IPS-18a (cell line): ENCODE data around the gene ZNF609.
"Not testable (repeated sequence)": the region's sequence is repeated elsewhere in the genome, so short reads cannot be mapped to it uniquely, and the experiment has no call there.

Source experiments
- H3K27ac ChIP-seq: one replicate; pipeline ENCODE4 v1.5.1; 2013; ENCODE audit warnings: low read length
- H3K27me3 ChIP-seq: one replicate; pipeline ENCODE4 v1.6.1; 2013; ENCODE audit warnings: mild to moderate bottlenecking, low read length; ENCODE audit not compliant: control insufficient read depth, insufficient read depth
- H3K36me3 ChIP-seq: one replicate; pipeline ENCODE4 v1.6.1; 2013; ENCODE audit warnings: low read depth, low read length; ENCODE audit not compliant: control insufficient read depth
- H3K4me1 ChIP-seq: one replicate; pipeline ENCODE4 v1.6.1; 2013; ENCODE audit warnings: low read depth, low read length; ENCODE audit not compliant: control insufficient read depth
- H3K4me3 ChIP-seq: one replicate; pipeline ENCODE4 v1.5.1; 2013; ENCODE audit warnings: low read length
- H3K9ac ChIP-seq: one replicate; pipeline ENCODE4 v1.6.1; 2013; ENCODE audit warnings: mild to moderate bottlenecking, low read length, moderate library complexity
- H3K9me3 ChIP-seq: one replicate; pipeline ENCODE4 v1.6.1; 2013; ENCODE audit warnings: low read depth, low read length; ENCODE audit not compliant: control insufficient read depth

Gene ZNF609

GRCh38 chr15:64485796-64486195 is 25.4 kb downstream of the ZNF609 start:
- no peaks in the 10 kb centered on the region for H3K27me3 ChIP-seq
- H3K4me3 ChIP-seq: no peak overlapping the region
- no peak overlapping the region for H3K9ac ChIP-seq
- no peaks in the 10 kb centered on the region for H3K9me3 ChIP-seq
- no peaks in the 10 kb centered on the region for H3K36me3 ChIP-seq
- no peak overlapping the region for H3K27ac ChIP-seq
- no peaks in the 10 kb centered on the region for H3K4me1 ChIP-seq

DNA sequence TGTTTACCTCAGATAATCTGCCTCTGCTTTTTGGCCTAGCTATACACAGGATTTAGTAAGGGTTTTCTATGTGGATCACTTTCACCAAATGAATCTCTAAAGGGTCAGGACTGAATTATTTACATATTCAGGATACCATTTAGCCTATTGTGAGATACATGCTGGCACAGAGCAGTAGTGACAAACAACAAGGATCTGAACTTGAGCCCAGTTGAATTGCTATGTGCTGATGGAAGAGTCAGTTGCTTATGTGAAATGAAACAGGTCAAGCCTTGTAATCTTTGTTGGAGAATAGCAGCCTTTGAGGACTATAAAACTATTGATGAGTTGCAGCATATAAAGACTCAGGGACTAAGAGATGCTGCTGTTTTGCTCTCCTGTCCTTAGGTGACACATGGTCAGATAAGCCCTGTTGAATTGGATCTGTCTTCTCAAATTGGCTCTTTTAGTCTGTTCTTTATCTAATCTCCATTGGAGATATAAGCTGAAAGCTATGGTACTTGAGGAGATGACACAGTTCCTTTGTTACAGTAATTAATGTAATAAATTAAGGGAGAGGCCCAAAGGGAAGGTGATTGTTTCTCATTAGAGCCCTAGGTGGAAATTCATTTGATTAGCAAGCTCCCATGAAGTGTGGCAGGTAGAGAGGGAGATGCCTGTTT is 30.4 kb downstream of the ZNF609 start:
- H3K36me3 ChIP-seq: no peaks in the 10 kb centered on the region
- no peaks in the 10 kb centered on the region for H3K4me1 ChIP-seq
- no peak overlapping the region for H3K27ac ChIP-seq
- H3K27me3 ChIP-seq: no peaks in the 10 kb centered on the region
- H3K9ac ChIP-seq: no peak overlapping the region
- H3K9me3 ChIP-seq: no peaks in the 10 kb centered on the region
- no peak overlapping the region for H3K4me3 ChIP-seq

DNA sequence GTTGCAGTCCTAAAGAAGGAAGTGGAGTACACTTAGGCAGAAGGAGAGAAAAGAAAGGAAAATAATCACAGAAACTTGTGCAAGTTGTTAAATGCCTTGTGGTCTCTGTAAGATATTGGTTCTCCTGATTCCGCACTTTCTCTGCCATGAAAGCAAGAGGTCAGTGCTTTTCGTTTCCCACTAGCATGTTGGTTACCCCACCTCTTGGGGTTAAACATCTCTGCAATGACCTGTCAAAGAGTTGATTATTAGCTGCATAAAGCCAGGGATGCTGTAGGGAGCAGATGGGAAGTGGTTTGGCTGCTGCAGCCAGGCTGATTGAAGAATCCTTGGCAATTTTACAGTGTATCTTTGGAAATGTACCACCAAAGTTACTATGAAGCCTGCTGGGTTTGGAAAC is 33.3 kb downstream of the ZNF609 start:
- Histone ChIP-seq H3K27ac (no peak overlapping the region), H3K27me3 (no peaks in the 10 kb centered on the region), H3K9ac (no peak overlapping the region), H3K4me1 (no peaks in the 10 kb centered on the region), H3K9me3 (no peaks in the 10 kb centered on the region), H3K4me3 (no peak overlapping the region), H3K36me3 (no peaks in the 10 kb centered on the region)

DNA sequence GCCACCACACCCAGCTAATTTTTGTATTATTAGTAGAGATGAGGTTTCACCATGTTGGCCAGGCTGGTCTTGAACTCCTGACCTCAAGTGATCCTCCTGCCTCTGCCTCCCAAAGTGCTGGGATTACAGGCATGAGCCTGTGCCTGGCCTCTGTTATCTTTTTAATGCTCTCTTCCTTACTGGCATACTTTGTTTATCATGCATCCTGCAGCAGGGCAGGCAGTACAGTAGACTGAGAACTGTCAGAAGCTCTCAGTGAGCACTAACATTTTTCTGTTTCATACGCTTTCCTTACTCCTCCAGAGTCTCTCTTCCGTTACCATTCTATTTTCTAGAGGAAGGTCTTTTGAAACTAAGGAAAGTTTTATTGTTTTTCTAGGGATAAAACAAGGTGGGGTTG is 35.6 kb downstream of the ZNF609 start:
- H3K9me3 ChIP-seq, H3K4me3 ChIP-seq, H3K4me1 ChIP-seq, H3K27ac ChIP-seq, H3K27me3 ChIP-seq, H3K9ac ChIP-seq: not testable (repeated sequence)
- peaks cover 21% of the 10 kb centered on the region for H3K36me3 ChIP-seq

DNA sequence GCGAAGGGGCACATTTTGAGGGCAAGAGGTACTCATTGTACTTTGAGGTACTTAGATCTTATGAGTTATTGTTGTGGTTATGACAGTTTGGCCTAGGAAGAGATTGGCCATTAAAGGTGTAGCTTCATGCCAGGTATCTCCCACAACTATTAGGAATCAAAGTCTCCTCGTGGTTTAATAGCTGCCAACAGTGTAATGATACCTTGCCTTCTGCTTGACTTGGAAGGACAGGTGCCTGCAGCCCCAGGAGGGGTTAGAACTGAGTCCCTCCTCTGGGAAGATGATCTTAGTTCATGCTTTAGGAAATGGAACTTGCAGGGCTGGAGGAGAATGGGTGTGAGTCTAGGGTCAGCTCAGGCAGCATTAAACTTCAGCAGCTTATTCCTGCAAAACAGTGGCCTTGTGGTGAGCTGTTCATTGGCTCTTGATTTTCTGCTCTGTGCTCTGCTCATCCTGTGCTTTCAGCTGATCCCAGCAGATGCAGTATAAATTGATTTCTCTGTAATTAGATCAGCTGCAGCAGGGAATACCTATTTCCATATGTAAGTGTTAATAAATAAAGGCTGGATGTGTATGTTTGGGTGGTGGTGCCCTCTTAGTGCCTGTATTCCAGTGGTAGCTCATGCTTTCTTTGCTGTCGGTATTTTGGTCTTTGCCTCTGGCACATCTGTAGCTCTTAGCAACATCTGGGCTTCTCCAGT is 40.5 kb downstream of the ZNF609 start:
- no peak overlapping the region for H3K9ac ChIP-seq
- no peak overlapping the region for H3K27ac ChIP-seq
- H3K27me3 ChIP-seq: no peaks in the 10 kb centered on the region
- peaks cover 4% of the 10 kb centered on the region for H3K4me1 ChIP-seq
- peaks cover 31% of the 10 kb centered on the region for H3K36me3 ChIP-seq
- H3K4me3 ChIP-seq: no peak overlapping the region
- H3K9me3 ChIP-seq: no peaks in the 10 kb centered on the region

- no peak overlapping the region for H3K4me3 ChIP-seq
- peaks cover 4% of the 10 kb centered on the region for H3K4me1 ChIP-seq
- H3K27ac ChIP-seq: no peak overlapping the region
- no peaks in the 10 kb centered on the region for H3K9me3 ChIP-seq
- H3K9ac ChIP-seq: no peak overlapping the region
- no peaks in the 10 kb centered on the region for H3K27me3 ChIP-seq
- H3K36me3 ChIP-seq: peaks cover 31% of the 10 kb centered on the region
Measured at GRCh38 chr15:64501396-64501715, 41.0 kb downstream of the ZNF609 start.

DNA sequence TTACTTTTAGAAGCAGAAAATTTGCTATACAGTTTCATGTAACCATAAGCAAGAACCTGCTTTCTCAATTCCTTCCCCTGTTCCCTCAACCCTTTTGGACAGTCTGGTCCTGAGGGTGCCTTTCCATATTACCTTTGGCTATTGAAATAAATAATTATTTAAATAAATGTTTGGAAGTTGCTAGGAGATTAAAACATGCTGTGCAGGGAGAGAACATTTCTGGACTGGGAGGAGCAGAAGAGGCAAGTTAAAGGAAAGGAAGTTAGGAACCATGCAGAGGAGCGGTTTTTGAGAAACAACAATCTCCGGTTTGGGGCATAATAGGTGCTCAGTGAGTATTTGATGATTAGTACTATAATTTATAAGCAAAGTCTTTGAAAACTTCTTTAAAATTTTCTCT is 41.8 kb downstream of the ZNF609 start:
- Histone ChIP-seq H3K4me3 (no peak overlapping the region), H3K9me3 (no peaks in the 10 kb centered on the region), H3K4me1 (peaks cover 4% of the 10 kb centered on the region), H3K9ac (no peak overlapping the region), H3K27me3 (no peaks in the 10 kb centered on the region), H3K27ac (no peak overlapping the region), H3K36me3 (peaks cover 34% of the 10 kb centered on the region)

DNA sequence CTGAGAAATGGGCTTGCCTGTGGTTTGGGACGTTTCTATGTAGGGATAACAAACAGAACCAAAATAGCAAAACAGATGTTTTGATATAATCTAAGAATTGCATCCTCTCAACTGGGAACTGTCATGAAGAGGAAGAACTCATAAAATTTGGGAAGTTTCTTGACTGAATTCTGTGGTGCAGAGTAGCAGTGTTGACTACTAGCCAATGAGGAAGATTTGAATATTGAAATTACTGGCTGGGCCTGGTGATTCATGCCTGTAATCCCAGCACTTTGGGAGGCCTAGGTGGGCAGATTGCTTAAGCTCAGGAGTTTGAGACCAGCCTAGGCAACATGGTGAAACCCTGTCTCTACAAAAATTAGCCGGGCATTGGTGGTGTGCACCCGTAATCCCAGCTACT is 42.2 kb downstream of the ZNF609 start:
- H3K4me3 ChIP-seq: no peak overlapping the region
- no peaks in the 10 kb centered on the region for H3K9me3 ChIP-seq
- peaks cover 35% of the 10 kb centered on the region for H3K36me3 ChIP-seq
- H3K9ac ChIP-seq: no peak overlapping the region
- no peaks in the 10 kb centered on the region for H3K27me3 ChIP-seq
- H3K4me1 ChIP-seq: peaks cover 4% of the 10 kb centered on the region
- no peak overlapping the region for H3K27ac ChIP-seq

DNA sequence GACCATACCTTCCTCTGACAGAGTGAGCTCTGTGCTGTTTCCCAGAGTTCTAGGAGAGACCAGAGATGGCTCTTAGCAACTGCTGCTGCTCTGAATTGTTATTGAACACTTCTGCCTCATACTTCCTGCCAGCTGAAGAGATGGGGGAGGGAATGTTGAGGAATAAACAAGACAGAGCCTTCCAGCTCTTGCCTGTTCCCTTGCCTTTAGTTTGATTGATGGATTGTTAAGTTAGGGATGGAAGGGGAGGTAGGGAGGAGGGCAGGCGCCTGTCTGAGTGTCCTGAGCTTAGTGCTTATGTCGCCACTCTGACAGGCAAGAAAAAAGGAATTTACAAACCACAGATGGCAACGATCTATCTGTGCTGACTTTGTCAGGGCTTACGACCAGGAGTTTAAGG is 42.8 kb downstream of the ZNF609 start:
- no peak overlapping the region for H3K27ac ChIP-seq
- H3K4me3 ChIP-seq: no peak overlapping the region
- H3K36me3 ChIP-seq: peaks cover 35% of the 10 kb centered on the region
- peaks cover 4% of the 10 kb centered on the region for H3K4me1 ChIP-seq
- no peaks in the 10 kb centered on the region for H3K27me3 ChIP-seq
- no peaks in the 10 kb centered on the region for H3K9me3 ChIP-seq
- H3K9ac ChIP-seq: no peak overlapping the region

DNA sequence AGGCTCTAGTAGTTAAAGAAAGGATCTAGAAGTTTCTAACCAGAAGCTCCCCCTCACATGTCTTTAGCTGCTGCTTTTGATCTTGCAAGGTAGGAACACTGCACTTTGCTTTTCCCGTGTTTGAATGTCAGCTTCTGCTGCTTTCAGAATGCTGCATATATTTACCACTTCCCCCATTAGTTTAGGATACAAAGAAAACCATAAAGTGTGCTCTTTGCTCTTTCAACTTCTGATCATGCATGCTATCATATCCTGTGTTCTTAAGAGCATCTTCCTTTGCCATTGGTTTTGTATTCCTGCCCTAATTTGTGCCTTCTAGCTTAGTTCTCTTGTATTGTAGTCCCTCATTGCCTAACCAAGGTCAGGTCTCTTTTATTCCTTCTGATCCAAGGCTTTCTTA is 43.3 kb downstream of the ZNF609 start:
- peaks cover 35% of the 10 kb centered on the region for H3K36me3 ChIP-seq
- H3K27me3 ChIP-seq: no peaks in the 10 kb centered on the region
- no peak overlapping the region for H3K9ac ChIP-seq
- H3K4me3 ChIP-seq: no peak overlapping the region
- H3K9me3 ChIP-seq: no peaks in the 10 kb centered on the region
- H3K4me1 ChIP-seq: peaks cover 4% of the 10 kb centered on the region
- H3K27ac ChIP-seq: no peak overlapping the region

DNA sequence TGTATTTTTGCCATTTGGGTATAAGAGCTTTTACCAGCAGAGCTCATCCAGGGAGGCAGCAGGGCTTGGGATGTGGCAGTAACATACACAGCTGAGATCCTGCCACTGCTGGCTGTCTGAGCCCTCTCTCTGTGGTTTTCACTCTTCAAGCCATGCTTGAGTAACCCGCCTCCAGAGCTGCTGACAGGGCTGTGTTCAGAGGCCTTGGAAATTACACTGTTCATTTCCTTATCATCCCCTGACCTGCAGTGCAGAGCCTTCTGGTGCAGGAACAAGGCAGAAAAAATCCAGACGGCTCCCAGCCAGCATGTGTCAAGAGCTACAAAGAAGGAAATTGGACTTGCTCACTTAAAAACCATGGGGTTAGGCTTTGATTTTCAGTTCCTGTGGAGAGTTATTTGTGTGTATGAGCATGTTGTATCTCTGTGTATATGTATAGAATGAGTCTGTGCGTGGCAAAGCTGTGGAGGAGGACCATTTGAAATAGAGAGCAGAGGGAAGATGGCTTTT is 47.0 kb downstream of the ZNF609 start:
- Histone ChIP-seq H3K27ac (no peak overlapping the region), H3K27me3 (no peaks in the 10 kb centered on the region), H3K9ac (no peak overlapping the region), H3K36me3 (peaks cover 14% of the 10 kb centered on the region), H3K9me3 (no peaks in the 10 kb centered on the region), H3K4me3 (no peak overlapping the region), H3K4me1 (peaks cover 4% of the 10 kb centered on the region)

DNA sequence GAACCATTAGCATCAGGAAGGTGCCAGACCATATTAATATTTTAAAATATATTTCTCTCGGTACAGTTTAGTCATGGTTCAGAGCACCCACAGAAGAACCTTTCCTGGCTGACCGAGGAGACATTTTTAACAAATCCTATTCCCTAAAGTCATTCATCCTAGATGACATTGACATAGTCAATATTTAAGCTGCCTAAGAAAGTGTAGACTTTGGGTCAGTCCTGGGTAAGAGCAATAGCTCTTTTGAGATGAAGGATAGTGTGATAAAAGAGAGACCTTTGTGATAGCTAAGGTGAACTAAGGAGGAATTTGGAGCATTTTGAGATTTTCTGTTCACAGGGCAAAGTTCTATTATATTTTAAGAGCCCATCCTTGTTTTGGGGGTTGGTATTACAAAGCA is 47.5 kb downstream of the ZNF609 start:
- Histone ChIP-seq H3K27ac (no peak overlapping the region), H3K9ac (no peak overlapping the region), H3K9me3 (no peaks in the 10 kb centered on the region), H3K36me3 (peaks cover 14% of the 10 kb centered on the region), H3K4me1 (peaks cover 4% of the 10 kb centered on the region), H3K4me3 (no peak overlapping the region), H3K27me3 (no peaks in the 10 kb centered on the region)
